BJ (cell line): ENCODE data around the gene MYLK. TPM values are rescaled to one million over a fixed set of nuclear protein-coding genes. Genes with fewer than 3 reads are reported as not detected.

ENCODE experiments used
- CTCF ChIA-PET: fragments of 350-600 bp; formaldehyde crosslinking; extraction: SDS; loops from one replicate; lab custom pipeline; 2021; ENCODE audit warnings: antibody characterized with exemption, inconsistent platforms; lab: Yijun Ruan, JAX
- POLR2A ChIA-PET: fragments of 300-600 bp; sonication (Branson Sonifier 250); formaldehyde crosslinking; extraction: SDS; loops from one replicate; lab custom pipeline; 2021; ENCODE audit warnings: antibody characterized with exemption; lab: Charles Lee
- DNase-seq: peaks from one replicate; pipeline ENCODE4 v3.0.0-alpha.2; 2011; ENCODE audit warnings: low read depth
- H3K27me3 ChIP-seq: 2 replicates; pipeline ENCODE4 v1.6.0; 2011; ENCODE audit warnings: low read length; ENCODE audit not compliant: control insufficient read depth, insufficient read depth
- H3K36me3 ChIP-seq: 2 replicates; pipeline ENCODE4 v1.5.1; 2011; ENCODE audit warnings: low read length; ENCODE audit not compliant: control insufficient read depth, insufficient read depth
- H3K4me3 ChIP-seq: 2 replicates; pipeline ENCODE4 v1.5.1; 2011; ENCODE audit warnings: low read depth, mild to moderate bottlenecking, control low read depth, low read length
- polyA minus RNA-seq: library from RNA; depleted of rRNA, polyadenylated mRNA; stranded (reverse); fragments of >200 nt; gene quantifications from 2 replicates; pipeline ENCODE4 v1.2.3, GENCODE V29; 2011; rRNA and poly(A)+ RNA removed
- polyA plus RNA-seq: library from polyadenylated mRNA; depleted of rRNA; stranded (reverse); fragments of >200 nt; gene quantifications from 2 replicates; pipeline ENCODE4 v1.2.3, GENCODE V29; 2011; rRNA removed
- TF ChIP-seq, protein P1 (sequence below): IDR thresholded peaks from 2 replicates; pipeline ENCODE4 v1.5.1; 2011; ENCODE audit warnings: low read depth, mild to moderate bottlenecking, control low read depth, inconsistent platforms, low read length, moderate library complexity; ENCODE audit not compliant: insufficient read depth

MYLK gene, protein sequence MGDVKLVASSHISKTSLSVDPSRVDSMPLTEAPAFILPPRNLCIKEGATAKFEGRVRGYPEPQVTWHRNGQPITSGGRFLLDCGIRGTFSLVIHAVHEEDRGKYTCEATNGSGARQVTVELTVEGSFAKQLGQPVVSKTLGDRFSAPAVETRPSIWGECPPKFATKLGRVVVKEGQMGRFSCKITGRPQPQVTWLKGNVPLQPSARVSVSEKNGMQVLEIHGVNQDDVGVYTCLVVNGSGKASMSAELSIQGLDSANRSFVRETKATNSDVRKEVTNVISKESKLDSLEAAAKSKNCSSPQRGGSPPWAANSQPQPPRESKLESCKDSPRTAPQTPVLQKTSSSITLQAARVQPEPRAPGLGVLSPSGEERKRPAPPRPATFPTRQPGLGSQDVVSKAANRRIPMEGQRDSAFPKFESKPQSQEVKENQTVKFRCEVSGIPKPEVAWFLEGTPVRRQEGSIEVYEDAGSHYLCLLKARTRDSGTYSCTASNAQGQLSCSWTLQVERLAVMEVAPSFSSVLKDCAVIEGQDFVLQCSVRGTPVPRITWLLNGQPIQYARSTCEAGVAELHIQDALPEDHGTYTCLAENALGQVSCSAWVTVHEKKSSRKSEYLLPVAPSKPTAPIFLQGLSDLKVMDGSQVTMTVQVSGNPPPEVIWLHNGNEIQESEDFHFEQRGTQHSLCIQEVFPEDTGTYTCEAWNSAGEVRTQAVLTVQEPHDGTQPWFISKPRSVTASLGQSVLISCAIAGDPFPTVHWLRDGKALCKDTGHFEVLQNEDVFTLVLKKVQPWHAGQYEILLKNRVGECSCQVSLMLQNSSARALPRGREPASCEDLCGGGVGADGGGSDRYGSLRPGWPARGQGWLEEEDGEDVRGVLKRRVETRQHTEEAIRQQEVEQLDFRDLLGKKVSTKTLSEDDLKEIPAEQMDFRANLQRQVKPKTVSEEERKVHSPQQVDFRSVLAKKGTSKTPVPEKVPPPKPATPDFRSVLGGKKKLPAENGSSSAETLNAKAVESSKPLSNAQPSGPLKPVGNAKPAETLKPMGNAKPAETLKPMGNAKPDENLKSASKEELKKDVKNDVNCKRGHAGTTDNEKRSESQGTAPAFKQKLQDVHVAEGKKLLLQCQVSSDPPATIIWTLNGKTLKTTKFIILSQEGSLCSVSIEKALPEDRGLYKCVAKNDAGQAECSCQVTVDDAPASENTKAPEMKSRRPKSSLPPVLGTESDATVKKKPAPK (N-terminal part only)
- 407 and 734 TPM in 2 replicates for polyA plus RNA-seq
- polyA minus RNA-seq, result 653 and 716 TPM in 2 replicates

DNA sequence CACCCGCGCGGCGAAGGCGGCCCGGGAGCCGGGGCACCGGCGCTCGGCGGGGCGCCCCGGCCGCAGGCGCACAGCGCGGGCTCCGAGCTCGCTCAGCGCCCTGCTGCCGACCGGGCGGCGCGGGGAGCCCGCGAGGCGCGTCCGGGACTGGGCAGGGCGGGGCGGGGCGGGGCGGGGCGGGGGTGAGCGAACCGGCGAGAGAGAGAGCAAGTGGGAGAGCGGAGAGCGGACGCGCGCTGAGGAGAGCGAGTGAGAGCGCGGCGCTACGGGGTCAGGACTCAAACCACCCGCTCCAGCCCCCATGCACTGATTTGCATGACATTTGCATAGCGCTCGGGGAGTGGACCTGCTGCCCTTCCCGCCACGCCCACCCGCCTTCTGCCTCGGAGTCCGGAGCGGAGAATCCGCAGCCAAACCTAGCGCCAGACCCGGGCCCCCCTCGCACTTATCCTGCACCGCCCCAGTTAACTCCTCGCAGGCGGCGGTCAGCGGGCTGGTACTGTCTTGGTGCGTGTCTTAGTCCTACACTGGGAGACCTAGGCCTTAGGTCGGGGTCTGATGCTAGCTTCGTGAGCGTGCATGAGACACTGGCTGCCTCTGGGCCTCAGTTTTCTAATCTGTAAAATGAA is at the start of gene MYLK:
Gene MYLK (minus strand): TSS at position 130 of the 629 bp plus-strand sequence. CDS start 90,491 bp downstream, outside the sequence.
- ChIA-PET CTCF (interaction anchor here (0.6 kb wide), 1 partner anchor 11 kb away, joined by 3 read pairs; no protein-coding TSS in a partner anchor), POLR2A (no interaction called here)
- TF ChIP-seq, protein P1, sequence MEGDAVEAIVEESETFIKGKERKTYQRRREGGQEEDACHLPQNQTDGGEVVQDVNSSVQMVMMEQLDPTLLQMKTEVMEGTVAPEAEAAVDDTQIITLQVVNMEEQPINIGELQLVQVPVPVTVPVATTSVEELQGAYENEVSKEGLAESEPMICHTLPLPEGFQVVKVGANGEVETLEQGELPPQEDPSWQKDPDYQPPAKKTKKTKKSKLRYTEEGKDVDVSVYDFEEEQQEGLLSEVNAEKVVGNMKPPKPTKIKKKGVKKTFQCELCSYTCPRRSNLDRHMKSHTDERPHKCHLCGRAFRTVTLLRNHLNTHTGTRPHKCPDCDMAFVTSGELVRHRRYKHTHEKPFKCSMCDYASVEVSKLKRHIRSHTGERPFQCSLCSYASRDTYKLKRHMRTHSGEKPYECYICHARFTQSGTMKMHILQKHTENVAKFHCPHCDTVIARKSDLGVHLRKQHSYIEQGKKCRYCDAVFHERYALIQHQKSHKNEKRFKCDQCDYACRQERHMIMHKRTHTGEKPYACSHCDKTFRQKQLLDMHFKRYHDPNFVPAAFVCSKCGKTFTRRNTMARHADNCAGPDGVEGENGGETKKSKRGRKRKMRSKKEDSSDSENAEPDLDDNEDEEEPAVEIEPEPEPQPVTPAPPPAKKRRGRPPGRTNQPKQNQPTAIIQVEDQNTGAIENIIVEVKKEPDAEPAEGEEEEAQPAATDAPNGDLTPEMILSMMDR, result no peak
- H3K27me3 ChIP-seq, result no peaks in the 10 kb centered on the region
- peaks cover 14% of the 10 kb centered on the region for H3K36me3 ChIP-seq
- peak within 1 kb of the TSS; percentile 87 for H3K4me3 ChIP-seq
- DNase-seq, result peak; percentile 85

DNA sequence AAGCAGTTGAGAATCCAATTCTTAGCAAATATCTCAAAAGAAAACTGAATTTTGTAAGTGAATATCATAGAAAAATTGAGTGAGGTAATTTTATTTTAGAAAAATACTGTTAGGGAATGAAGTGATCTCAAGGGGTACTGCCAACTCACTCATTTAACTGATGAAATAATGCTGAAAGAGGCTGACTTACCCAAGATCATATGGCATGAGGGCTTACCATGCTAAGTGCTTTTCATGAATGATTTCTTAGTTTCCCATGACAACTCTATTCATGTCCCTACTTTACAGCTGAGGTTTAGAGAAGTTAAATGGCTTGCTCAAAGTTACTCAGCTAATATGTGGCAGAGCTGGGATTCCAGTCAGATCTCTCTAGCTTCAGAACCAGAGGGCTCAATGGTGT is 46.3 kb upstream of the MYLK start:
- ChIA-PET CTCF (no interaction called here), POLR2A (no interaction called here)
- TF ChIP-seq, protein P1, result no peak
- Histone ChIP-seq H3K27me3 (no peaks in the 10 kb centered on the region), H3K4me3 (no peak overlapping the region), H3K36me3 (peaks cover 6% of the 10 kb centered on the region)
- no peak for DNase-seq

DNA sequence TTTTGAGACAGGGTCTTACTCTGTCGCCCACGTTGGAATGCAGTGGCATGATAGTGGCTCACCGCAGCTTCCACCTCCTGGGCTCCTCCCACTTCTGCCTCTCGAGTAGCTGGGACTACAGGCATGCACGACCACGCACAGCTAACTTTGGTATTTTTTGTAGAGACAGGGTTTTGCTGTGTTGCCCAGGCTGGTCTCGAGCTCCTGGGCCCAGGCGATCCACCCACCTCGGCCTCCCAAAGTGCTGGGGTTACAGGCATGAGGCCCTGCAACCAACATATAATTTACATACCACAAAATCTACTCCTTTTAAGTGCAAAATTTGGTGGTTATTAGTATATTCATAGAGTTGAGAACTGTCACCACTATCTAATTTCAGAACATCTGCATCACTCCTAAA is 45.2 kb upstream of the MYLK start:
- TF ChIP-seq, protein P1, result no peak
- POLR2A ChIA-PET, result interaction anchor here (1.0 kb wide), 1 partner anchor 12 kb away, joined by 3 read pairs; no protein-coding TSS in a partner anchor
- H3K27me3 ChIP-seq, result no peaks in the 10 kb centered on the region
- peaks cover 6% of the 10 kb centered on the region for H3K36me3 ChIP-seq
- no peak overlapping the region for H3K4me3 ChIP-seq
- DNase-seq, result no peak
- CTCF ChIA-PET, result interaction anchor here (1.1 kb wide), 1 partner anchor 11 kb away, joined by 4 read pairs; no protein-coding TSS in a partner anchor

DNA sequence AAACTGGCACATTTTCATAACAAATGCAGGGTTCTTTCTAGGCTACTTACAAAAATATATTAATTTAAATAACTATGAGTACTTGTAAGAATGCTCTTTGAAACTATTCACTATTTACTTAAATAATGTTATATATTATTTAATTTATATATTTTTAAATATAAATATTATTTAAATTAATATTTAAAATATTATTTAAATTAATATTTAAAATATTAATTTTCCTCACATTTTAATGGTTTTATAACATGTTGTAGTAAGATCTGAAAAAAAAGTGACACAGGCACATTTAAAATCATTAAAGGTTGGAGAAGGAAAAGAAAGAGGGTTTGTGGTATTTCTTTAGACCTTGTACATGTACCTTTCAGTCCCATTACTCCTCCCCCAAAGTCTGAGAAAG is 42.3 kb upstream of the MYLK start:
- Histone ChIP-seq H3K36me3 (peaks cover 4% of the 10 kb centered on the region), H3K4me3 (no peak overlapping the region), H3K27me3 (no peaks in the 10 kb centered on the region)
- DNase-seq, result no peak
- ChIA-PET CTCF (interaction anchor here (0.8 to 1.6 kb wide), 2 partner anchors 10 to 274 kb away, joined by 3 to 4 read pairs; no protein-coding TSS in a partner anchor), POLR2A (no interaction called here)
- TF ChIP-seq, protein P1, result no peak
